Transverse colon (tissue), 4 donors: ENCODE data around the gene AK2.

Source experiments
- CTCF ChIP-seq, 5 experiments: fragments of 200-600 bp in 3 of 5; fragments of 450-650 bp in 2 of 5; sonication (generic) in 3 of 5; IDR thresholded peaks; 1 replicate in 2 of 5; 2 replicates in 3 of 5; pipeline ENCODE4 v1.5.1; 2016 to 2017; ENCODE audit warnings: antibody characterized with exemption in 5 of 5, inconsistent platforms in 3 of 5, mild to moderate bottlenecking in 2 of 5, moderate library complexity in 1 of 5
- EP300 ChIP-seq: sonication (generic); formaldehyde crosslinking; IDR thresholded peaks from one replicate; pipeline ENCODE4 v1.6.1; 2017; ENCODE audit warnings: antibody characterized with exemption, low read depth
- POLR2A ChIP-seq: fragments of 450-650 bp; IDR thresholded peaks from one replicate; pipeline ENCODE4 v1.6.1; 2016; ENCODE audit warnings: antibody characterized with exemption, mild to moderate bottlenecking, moderate library complexity
- POLR2AphosphoS5 ChIP-seq, 3 donors: sonication (generic); formaldehyde crosslinking; IDR thresholded peaks; one replicate each; pipeline ENCODE4 v1.6.1; 2016; ENCODE audit warnings: antibody characterized with exemption in 3 of 3

- no peak for TF ChIP-seq CTCF (IDR thresholded peaks at IDR 0.05)
- no peak for TF ChIP-seq POLR2AphosphoS5 (IDR thresholded peaks at IDR 0.05)
- no peak for TF ChIP-seq POLR2A
- TF ChIP-seq EP300 = no peak
Observed at GRCh38 chr1:33039840-33040239, 3.2 kb upstream of the AK2 start.
